ACC112 (cell line): ENCODE measurements around the gene TPCN1.

Experiments used
- H2AFZ ChIP-seq: fragments of 200-600 bp; sonication (generic); one replicate; pipeline ENCODE4 v1.6.0; 2017; ENCODE audit warnings: antibody characterized with exemption, low read length; ENCODE audit not compliant: unreplicated experiment
- H3K27ac ChIP-seq: fragments of 200-600 bp; sonication (generic); 2 replicates; pipeline ENCODE4 v1.5.1; 2014; ENCODE audit warnings: low read depth, mild to moderate bottlenecking, antibody characterized with exemption, low read length, moderate library complexity
- H3K27me3 ChIP-seq: fragments of 200-600 bp; sonication (generic); 2 replicates; pipeline ENCODE4 v1.6.1; 2014; ENCODE audit warnings: mild to moderate bottlenecking, antibody characterized with exemption, low read length, moderate library complexity, mixed read lengths; ENCODE audit not compliant: insufficient read depth
- H3K36me3 ChIP-seq: fragments of 200-600 bp; sonication (generic); 2 replicates; pipeline ENCODE4 v1.6.1; 2016; ENCODE audit warnings: mild to moderate bottlenecking, antibody characterized with exemption, low read length, moderate library complexity, mixed read lengths; ENCODE audit not compliant: insufficient read depth
- H3K4me1 ChIP-seq: fragments of 200-600 bp; sonication (generic); one replicate; pipeline ENCODE4 v1.6.1; 2016; ENCODE audit warnings: low read length, mixed read lengths; ENCODE audit not compliant: insufficient read depth, unreplicated experiment, control insufficient read depth
- H3K4me3 ChIP-seq: fragments of 200-600 bp; sonication (generic); 2 replicates; pipeline ENCODE4 v1.5.1; 2014; ENCODE audit warnings: mild to moderate bottlenecking, low read depth, low read length
- H3K79me2 ChIP-seq: fragments of 200-600 bp; sonication (generic); one replicate; pipeline ENCODE4 v1.6.0; 2016; ENCODE audit warnings: low read length; ENCODE audit not compliant: control insufficient read depth, unreplicated experiment, insufficient read depth

TPCN1 gene

DNA sequence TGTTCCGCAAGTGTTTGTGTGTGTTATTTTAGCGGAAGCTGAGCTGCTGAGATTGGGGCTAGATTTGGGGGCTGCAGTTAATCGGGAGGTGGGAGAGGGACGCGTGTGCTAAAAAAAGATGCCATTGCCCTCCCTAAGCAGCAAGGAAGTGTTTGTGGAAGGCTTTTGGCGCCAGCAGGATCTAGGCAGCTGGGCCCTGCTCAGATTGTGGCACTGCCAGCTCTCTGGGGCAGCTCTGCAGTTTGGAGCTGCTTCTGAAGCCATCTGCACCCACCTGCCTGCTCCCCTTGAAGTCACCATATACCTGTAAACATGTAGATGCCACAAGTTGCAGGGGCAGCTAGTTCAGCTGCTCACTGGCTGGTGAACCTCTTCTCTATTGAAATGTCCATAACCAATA is 28.8 kb downstream of the TPCN1 start:
- no peak overlapping the region for H3K27ac ChIP-seq
- H3K36me3 ChIP-seq: peaks cover 11% of the 10 kb centered on the region; the same call in 1 of the 2 replicates

DNA sequence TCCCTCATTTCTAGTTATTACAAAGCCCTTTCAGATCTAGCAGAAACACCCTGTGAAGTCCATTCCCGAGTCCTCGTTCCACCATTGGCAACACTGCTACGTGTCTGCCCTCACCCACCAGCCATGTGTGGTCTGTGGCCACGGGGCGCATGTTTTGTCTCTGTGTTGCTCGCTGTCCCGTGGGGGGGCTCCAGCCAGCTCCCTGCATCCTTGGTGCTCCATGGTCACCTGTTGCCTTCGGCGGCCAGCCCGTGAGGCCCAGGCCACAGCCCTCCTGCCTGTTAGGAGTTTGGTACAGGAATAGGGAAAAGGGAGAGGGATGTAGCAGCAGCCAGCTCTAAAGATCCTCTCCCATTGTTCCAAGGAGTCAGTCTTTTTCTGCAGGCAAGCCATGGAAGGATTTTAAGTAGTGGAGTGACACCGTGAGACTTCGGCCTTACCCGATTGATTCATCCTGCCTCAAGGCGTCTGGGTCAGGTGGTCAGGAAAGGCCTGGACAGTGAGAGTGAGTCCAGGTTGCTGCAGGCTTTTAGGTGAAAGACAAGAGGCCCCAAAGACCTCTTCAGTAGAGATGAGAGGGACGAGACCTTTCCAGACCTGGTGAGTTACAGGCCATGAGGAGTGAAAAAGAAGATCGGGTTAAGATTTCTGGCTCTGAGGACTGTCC is 30.3 kb downstream of the TPCN1 start:
- H3K4me3 ChIP-seq: no peak overlapping the region
- H3K27me3 ChIP-seq: no peaks in the 10 kb centered on the region
- peaks cover 12% of the 10 kb centered on the region for H3K4me1 ChIP-seq
- no peaks in the 10 kb centered on the region for H3K79me2 ChIP-seq
- no peak overlapping the region for H3K27ac ChIP-seq
- H2AFZ ChIP-seq: no peak overlapping the region
- peaks cover 11% of the 10 kb centered on the region; the same call in 1 of the 2 replicates for H3K36me3 ChIP-seq

More for the DNA sequence above, 28.8 kb downstream of the TPCN1 start:
- no peaks in the 10 kb centered on the region for H3K79me2 ChIP-seq
- peaks cover 24% of the 10 kb centered on the region for H3K4me1 ChIP-seq
- H3K27me3 ChIP-seq: no peaks in the 10 kb centered on the region
- no peak overlapping the region for H2AFZ ChIP-seq
- no peak overlapping the region for H3K4me3 ChIP-seq

DNA sequence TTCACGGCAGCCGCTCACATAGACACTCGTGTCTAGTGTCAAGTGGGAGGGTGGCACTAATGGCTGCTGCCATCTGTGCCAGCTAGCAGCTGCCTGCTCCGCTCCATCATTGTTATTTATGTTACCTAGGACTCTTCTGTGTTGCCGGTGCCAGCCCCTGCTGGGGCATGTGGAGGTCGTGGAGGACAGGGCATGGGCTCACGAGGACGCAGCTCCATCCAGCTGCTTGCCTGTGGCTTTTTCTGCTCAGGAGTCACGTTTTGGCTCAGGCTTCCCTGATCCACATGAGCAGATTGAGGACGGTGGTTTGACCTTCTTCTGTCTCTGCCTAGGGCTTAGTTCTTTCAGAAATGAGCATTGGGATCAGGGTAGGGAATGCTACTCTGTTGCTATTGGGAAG is 31.2 kb downstream of the TPCN1 start:
- Histone ChIP-seq H3K27me3 (no peaks in the 10 kb centered on the region), H3K4me1 (peaks cover 2% of the 10 kb centered on the region), H2AFZ (no peak overlapping the region), H3K4me3 (no peak overlapping the region), H3K36me3 (peaks cover 11% of the 10 kb centered on the region; the same call in 1 of the 2 replicates), H3K27ac (no peak overlapping the region), H3K79me2 (no peaks in the 10 kb centered on the region)

DNA sequence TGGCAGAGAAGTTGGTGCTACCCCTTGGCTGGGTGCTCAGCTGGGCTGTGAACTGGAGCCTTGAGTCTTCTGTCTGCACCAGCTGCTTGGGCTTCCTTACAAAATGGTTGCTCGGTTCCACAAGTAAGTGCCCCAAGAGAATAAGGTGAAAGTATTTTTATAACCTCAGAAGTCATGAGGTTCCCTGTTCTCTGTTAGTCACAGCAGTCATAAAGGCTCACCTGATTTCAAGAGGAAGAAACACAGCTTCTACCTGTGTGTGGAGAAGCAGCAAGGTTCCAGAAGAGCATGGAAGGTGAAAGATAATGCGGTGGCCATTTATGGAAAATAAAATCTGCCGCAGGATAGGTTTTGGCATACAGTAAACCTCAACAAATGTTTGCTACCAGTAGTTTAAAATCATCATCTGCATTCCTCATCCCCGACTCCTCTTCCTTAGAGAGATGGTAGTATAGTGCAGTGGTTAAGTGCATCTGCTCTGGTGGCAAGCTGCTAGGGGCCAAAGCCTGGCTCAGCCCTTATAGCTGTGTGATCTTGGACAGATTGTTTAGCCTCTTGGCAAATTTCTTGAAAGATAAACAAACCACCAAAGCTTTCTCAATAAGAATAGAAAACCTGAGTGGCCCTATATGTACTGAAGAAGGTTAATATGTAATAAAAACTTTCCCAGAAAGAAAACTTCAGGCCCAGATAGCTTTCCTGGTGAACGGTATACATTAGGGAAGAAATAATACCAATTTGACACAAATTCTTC is 32.4 kb downstream of the TPCN1 start:
- Histone ChIP-seq H3K36me3 (peaks cover 11% of the 10 kb centered on the region; the same call in 1 of the 2 replicates), H3K27me3 (no peaks in the 10 kb centered on the region), H3K4me1 (no peaks in the 10 kb centered on the region), H3K27ac (no peak overlapping the region), H3K79me2 (no peaks in the 10 kb centered on the region), H3K4me3 (no peak overlapping the region), H2AFZ (no peak overlapping the region)

DNA sequence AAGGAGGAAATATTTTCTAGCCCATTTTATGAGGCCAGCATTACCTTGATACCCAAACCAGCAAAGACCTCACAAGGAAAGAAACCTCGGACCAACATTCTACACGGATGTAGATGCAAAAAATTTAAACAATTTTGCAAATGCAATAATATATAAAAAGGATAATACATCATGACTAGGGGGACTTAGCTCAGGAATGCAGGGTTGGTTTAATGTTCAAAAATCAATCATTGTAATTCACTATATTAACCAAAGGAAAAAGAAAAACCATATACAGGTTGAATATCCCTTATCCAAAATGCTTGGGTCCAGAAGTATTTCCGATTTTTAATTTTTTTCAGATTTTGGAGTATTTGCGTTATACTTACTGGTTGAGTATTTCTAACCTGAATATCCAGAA is 33.0 kb downstream of the TPCN1 start:
- peaks cover 11% of the 10 kb centered on the region; the same call in 1 of the 2 replicates for H3K36me3 ChIP-seq
- no peaks in the 10 kb centered on the region for H3K79me2 ChIP-seq
- H2AFZ ChIP-seq: no peak overlapping the region
- H3K27me3 ChIP-seq: no peaks in the 10 kb centered on the region
- H3K27ac ChIP-seq: no peak overlapping the region
- H3K4me3 ChIP-seq: no peak overlapping the region
- H3K4me1 ChIP-seq: peaks cover 2% of the 10 kb centered on the region

DNA sequence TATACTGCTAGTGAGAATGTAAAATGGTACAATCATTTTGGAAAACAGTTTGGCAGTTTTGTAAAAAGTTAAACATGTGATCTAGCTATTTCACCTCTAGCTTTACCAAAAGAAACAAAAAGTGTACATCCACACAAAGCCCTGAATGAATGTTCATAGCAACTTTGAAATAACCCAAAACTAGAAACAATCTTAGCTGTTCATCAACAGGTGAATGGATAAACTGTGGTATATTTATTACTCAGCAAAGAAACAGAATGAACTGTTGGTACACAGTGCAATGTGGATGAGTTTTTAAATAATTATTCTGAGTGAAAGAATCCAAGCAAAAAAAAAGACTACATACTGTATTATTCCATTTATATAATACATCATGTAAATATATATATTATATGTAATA is 36.3 kb downstream of the TPCN1 start:
- Histone ChIP-seq H3K79me2 (no peaks in the 10 kb centered on the region), H3K27ac (no peak overlapping the region), H2AFZ (no peak overlapping the region), H3K36me3 (peaks cover 7% of the 10 kb centered on the region; the same call in 1 of the 2 replicates), H3K4me3 (no peak overlapping the region), H3K27me3 (no peaks in the 10 kb centered on the region), H3K4me1 (peaks cover 19% of the 10 kb centered on the region)

DNA sequence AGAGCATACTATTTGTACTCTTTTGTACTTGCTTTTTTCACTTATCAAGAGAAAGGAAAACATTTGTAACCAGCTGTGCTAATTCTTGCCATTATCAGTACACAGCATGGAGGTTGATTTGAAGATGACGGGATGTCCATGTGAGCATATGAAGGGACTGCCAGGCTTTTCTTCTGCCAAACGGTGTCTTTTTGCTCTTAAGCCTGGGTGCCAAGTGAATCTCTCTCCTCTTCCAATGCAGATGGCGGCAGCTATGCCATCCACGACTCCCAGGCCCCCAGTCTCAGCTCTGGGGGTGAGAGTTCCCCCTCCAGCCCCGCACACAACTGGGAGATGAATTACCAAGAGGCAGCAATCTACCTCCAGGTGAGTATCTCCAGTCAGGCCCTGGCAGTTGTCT is 38.9 kb downstream of the TPCN1 start:
- Histone ChIP-seq H3K4me1 (peaks cover 19% of the 10 kb centered on the region), H3K27me3 (no peaks in the 10 kb centered on the region), H2AFZ (no peak overlapping the region), H3K36me3 (no peaks in the 10 kb centered on the region; the same call in 1 of the 2 replicates), H3K4me3 (no peak overlapping the region), H3K27ac (no peak overlapping the region), H3K79me2 (no peaks in the 10 kb centered on the region)

DNA sequence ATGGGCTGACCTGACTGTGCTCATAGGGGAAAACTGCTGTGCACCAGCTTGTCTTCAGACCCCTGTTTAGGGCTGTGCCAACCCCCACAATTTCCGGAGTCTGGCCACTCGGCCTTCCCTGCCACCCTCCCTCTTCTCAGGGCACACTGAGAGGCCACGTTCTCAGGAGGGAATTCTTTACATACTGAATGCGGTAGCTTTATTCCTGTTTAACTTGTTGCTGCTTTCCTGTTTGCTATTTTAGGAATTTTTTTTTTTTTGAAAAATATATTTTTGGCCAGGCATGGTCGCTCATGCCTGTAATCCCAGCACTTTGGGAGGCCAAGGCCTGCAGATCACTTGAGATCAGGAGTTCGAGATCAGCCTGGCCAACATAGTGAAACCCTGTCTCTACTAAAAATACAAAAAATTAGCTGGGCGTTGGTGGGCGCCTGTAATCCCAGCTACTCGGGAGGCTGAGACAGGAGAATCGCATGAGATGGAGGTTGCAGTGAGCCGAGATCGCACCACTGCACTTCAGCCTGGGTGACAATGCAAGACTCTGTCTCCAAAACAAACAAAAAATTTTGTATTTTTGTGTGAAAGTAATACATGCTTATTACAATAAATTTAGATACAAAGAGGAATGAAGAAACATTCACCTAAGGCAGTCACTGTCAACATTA is 39.5 kb downstream of the TPCN1 start:
- Histone ChIP-seq H3K4me1 (peaks cover 19% of the 10 kb centered on the region), H3K27me3 (no peaks in the 10 kb centered on the region), H3K4me3 (no peak overlapping the region), H3K36me3 (no peaks in the 10 kb centered on the region; the same call in 1 of the 2 replicates), H3K27ac (no peak overlapping the region), H2AFZ (no peak overlapping the region), H3K79me2 (no peaks in the 10 kb centered on the region)

DNA sequence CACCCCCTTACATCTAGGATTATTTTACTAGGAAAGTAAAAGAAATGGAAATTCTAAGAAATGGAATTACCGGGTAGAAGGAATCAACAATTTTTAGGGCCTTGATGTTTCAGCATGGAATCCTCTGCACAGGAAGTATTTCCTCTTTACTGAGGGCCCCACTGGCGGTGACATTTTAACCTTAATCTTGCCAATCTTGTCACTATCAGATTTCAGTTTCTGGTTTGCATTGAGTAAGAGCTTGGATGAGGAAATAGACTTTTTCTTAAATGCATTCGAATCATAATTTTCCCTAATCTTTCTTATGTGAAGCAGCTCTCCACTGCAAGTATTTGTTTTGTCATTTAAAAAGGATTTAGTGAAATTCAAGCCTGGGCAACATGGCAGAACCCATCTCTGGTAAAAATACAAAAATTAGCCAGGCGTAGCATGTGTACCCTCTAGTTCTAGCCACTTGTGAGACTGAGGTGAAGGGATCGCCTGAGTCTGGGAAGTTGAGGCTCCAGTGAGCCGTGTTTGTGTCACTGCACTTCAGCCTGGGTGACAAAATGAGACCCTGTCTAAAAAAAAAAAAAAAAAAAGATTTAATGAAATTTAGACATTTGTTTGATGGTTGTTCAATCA is 40.7 kb downstream of the TPCN1 start:
- no peak overlapping the region for H3K27ac ChIP-seq

DNA sequence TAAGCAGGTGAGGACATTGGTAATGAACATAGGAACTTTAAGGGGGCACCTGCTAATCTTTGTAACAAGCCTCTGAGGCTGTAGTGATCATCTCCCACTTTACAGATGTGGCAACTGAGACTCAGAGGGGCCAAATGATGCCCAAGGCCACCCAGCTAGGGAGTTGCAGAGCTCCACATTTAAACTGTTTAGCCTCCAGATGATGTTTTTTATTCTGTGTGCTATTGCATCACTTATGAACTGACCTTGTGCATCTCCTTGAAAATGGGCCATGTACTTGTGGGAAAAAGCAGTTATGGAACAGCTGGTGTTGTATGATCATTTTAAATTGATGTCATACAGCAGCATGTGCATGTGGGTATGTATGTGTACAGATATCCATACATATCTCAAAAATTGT is 41.4 kb downstream of the TPCN1 start:
- Histone ChIP-seq H3K79me2 (no peaks in the 10 kb centered on the region), H3K36me3 (no peaks in the 10 kb centered on the region; the same call in 1 of the 2 replicates), H3K27ac (no peak overlapping the region), H2AFZ (no peak overlapping the region), H3K27me3 (no peaks in the 10 kb centered on the region), H3K4me1 (peaks cover 19% of the 10 kb centered on the region), H3K4me3 (no peak overlapping the region)

More for the DNA sequence above, 40.7 kb downstream of the TPCN1 start:
- Histone ChIP-seq H3K4me3 (no peak overlapping the region), H3K27me3 (no peaks in the 10 kb centered on the region), H3K4me1 (peaks cover 19% of the 10 kb centered on the region), H2AFZ (no peak overlapping the region), H3K79me2 (no peaks in the 10 kb centered on the region), H3K36me3 (no peaks in the 10 kb centered on the region; the same call in 1 of the 2 replicates)
